Lower leg skin (tissue), 3 donors: ENCODE results near the gene MAP1LC3A.

Experiments
- POLR2A ChIP-seq, 2 donors: fragments of 450-650 bp; IDR thresholded peaks; one replicate each; pipeline ENCODE4 v1.6.1; 2016 to 2017; ENCODE audit warnings: antibody characterized with exemption in 2 of 2, mild to moderate bottlenecking in 1 of 2, moderate library complexity in 1 of 2
- TF ChIP-seq, protein P1 (sequence below), 3 donors: fragments of 450-650 bp; IDR thresholded peaks; one replicate each; pipeline ENCODE4 v1.5.1; 2016; ENCODE audit warnings: antibody characterized with exemption in 3 of 3, mild to moderate bottlenecking in 3 of 3, moderate library complexity in 2 of 3

GRCh38 chr20:34562641-34563040, 4.1 kb downstream of the MAP1LC3A start:
- TF ChIP-seq POLR2A (IDR thresholded peaks at IDR 0.05) = no peak
- TF ChIP-seq, protein P1, sequence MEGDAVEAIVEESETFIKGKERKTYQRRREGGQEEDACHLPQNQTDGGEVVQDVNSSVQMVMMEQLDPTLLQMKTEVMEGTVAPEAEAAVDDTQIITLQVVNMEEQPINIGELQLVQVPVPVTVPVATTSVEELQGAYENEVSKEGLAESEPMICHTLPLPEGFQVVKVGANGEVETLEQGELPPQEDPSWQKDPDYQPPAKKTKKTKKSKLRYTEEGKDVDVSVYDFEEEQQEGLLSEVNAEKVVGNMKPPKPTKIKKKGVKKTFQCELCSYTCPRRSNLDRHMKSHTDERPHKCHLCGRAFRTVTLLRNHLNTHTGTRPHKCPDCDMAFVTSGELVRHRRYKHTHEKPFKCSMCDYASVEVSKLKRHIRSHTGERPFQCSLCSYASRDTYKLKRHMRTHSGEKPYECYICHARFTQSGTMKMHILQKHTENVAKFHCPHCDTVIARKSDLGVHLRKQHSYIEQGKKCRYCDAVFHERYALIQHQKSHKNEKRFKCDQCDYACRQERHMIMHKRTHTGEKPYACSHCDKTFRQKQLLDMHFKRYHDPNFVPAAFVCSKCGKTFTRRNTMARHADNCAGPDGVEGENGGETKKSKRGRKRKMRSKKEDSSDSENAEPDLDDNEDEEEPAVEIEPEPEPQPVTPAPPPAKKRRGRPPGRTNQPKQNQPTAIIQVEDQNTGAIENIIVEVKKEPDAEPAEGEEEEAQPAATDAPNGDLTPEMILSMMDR (IDR thresholded peaks at IDR 0.05) = no peak
